IMR-90 (cell line): ENCODE results near the gene GLIPR1L2. TPM values are rescaled to one million over a fixed set of nuclear protein-coding genes. Genes with fewer than 3 reads are reported as not detected.

ENCODE experiments used
- ATAC-seq: fragments of 200-7000 bp; cut with Tn5 transposase; 2 replicates; pipeline ENCODE4 v1.9.1; 2020; ENCODE audit warnings: low read depth, mild to moderate bottlenecking, moderate library complexity
- BruUV-seq: library from RNA; stranded (reverse); fragments of 400-500 nt; replicated peaks from 2 replicates; lab custom pipeline; 2021; lab: Mats Ljungman, UMichigan
- CTCF ChIA-PET: fragments of 300-600 bp; formaldehyde crosslinking; extraction: SDS; loops from one replicate; lab custom pipeline; 2021; ENCODE audit warnings: antibody characterized with exemption; lab: Yijun Ruan, JAX
- POLR2A ChIA-PET: fragments of 300-600 bp; sonication (Branson Sonifier 250); formaldehyde crosslinking; loops from one replicate; lab custom pipeline; 2022; ENCODE audit warnings: antibody characterized with exemption; ENCODE audit not compliant: unreplicated experiment; lab: Charles Lee
- DNase-seq: peaks from one replicate; pipeline ENCODE4 v3.0.0; 2013
- H2AFZ ChIP-seq: replicated peaks from 2 replicates; pipeline ENCODE3; 2013; ENCODE audit warnings: low read length, mild to moderate bottlenecking; ENCODE audit not compliant: poor library complexity
- H2AK5ac ChIP-seq: 2 replicates; pipeline ENCODE4 v1.6.1; 2013; ENCODE audit warnings: low read depth, low read length, inconsistent platforms
- H2AK9ac ChIP-seq: replicated peaks from 2 replicates; pipeline ENCODE3; 2013; ENCODE audit warnings: mild to moderate bottlenecking, low read depth, low read length, moderate library complexity; ENCODE audit not compliant: poor library complexity
- H2BK120ac ChIP-seq: 2 replicates; pipeline ENCODE4 v1.6.1; 2013; ENCODE audit warnings: low read depth, low read length, inconsistent platforms
- H2BK15ac ChIP-seq: 3 replicates; pipeline ENCODE4 v1.6.1; 2013; ENCODE audit warnings: low read depth, low read length, inconsistent platforms
- H2BK20ac ChIP-seq: 2 replicates; pipeline ENCODE4 v1.6.1; 2013; ENCODE audit warnings: low read depth, mild to moderate bottlenecking, inconsistent platforms, low read length, moderate library complexity
- H2BK5ac ChIP-seq: 2 replicates; pipeline ENCODE4 v1.6.1; 2013; ENCODE audit warnings: mild to moderate bottlenecking, low read depth, low read length, inconsistent platforms; ENCODE audit not compliant: poor library complexity, severe bottlenecking
- H3K14ac ChIP-seq: replicated peaks from 2 replicates; pipeline ENCODE4 v1.6.1; 2013; ENCODE audit warnings: low read depth, low read length, inconsistent platforms
- H3K18ac ChIP-seq: 2 replicates; pipeline ENCODE4 v1.6.1; 2013; ENCODE audit warnings: low read depth, low read length, control low read depth
- H3K23ac ChIP-seq: 2 replicates; pipeline ENCODE4 v1.6.1; 2013; ENCODE audit warnings: low read depth, low read length, inconsistent platforms
- H3K27ac ChIP-seq: 2 replicates; pipeline ENCODE4 v1.5.1; 2013; ENCODE audit warnings: mild to moderate bottlenecking, control low read depth, low read length; ENCODE audit not compliant: insufficient read depth
- H3K27me3 ChIP-seq: 2 replicates; pipeline ENCODE4 v1.6.1; 2013; ENCODE audit warnings: low read length; ENCODE audit not compliant: control insufficient read depth, insufficient read depth
- H3K36me3 ChIP-seq: 2 replicates; pipeline ENCODE4 v1.6.1; 2013; ENCODE audit warnings: low read length, mixed read lengths; ENCODE audit not compliant: control insufficient read depth, insufficient read depth
- H3K4ac ChIP-seq: 2 replicates; pipeline ENCODE4 v1.6.1; 2013; ENCODE audit warnings: low read depth, low read length, inconsistent platforms
- H3K4me1 ChIP-seq: 2 replicates; pipeline ENCODE4 v1.6.1; 2013; ENCODE audit warnings: low read length, mixed read lengths; ENCODE audit not compliant: control insufficient read depth, insufficient read depth
- H3K4me2 ChIP-seq: 2 replicates; pipeline ENCODE4 v1.6.1; 2013; ENCODE audit warnings: low read depth, mild to moderate bottlenecking, control low read depth, low read length, moderate library complexity
- H3K4me3 ChIP-seq: 2 replicates; pipeline ENCODE4 v1.5.1; 2013; ENCODE audit warnings: low read depth, mild to moderate bottlenecking, control low read depth, low read length, moderate library complexity; ENCODE audit not compliant: insufficient read depth
- H3K56ac ChIP-seq: 2 replicates; pipeline ENCODE4 v1.6.1; 2013; ENCODE audit warnings: low read length, inconsistent platforms; ENCODE audit not compliant: insufficient read depth; ENCODE audit errors: extremely low read depth
- H3K79me1 ChIP-seq, 2 experiments: 2 replicates each; pipeline ENCODE4 v1.6.1; 2013; ENCODE audit warnings: low read length in 2 of 2, inconsistent platforms in 1 of 2, low read depth in 1 of 2
- H3K9ac ChIP-seq: 2 replicates; pipeline ENCODE4 v1.6.1; 2013; ENCODE audit warnings: low read depth, low read length, control low read depth
- H3K9me1 ChIP-seq: 2 replicates; pipeline ENCODE4 v1.6.1; 2013; ENCODE audit warnings: low read length, inconsistent platforms; ENCODE audit not compliant: insufficient read depth
- H3K9me3 ChIP-seq: 2 replicates; pipeline ENCODE4 v1.6.1; 2013; ENCODE audit warnings: low read length; ENCODE audit not compliant: control insufficient read depth, insufficient read depth
- H4K20me1 ChIP-seq: 2 replicates; pipeline ENCODE4 v1.6.1; 2013; ENCODE audit warnings: low read length, inconsistent platforms; ENCODE audit not compliant: insufficient read depth
- H4K5ac ChIP-seq: 2 replicates; pipeline ENCODE4 v1.6.1; 2013; ENCODE audit warnings: mild to moderate bottlenecking, low read depth, low read length, control low read depth
- H4K8ac ChIP-seq, 2 experiments: 2 replicates each; pipeline ENCODE4 v1.6.1; 2013; ENCODE audit warnings: low read depth in 2 of 2, low read length in 2 of 2, control low read depth in 1 of 2, inconsistent platforms in 1 of 2
- H4K91ac ChIP-seq: 2 replicates; pipeline ENCODE4 v1.6.1; 2013; ENCODE audit warnings: low read depth, low read length, inconsistent platforms; ENCODE audit not compliant: insufficient read depth
- BHLHE40 ChIP-seq: fragments of 150-350 bp; IDR thresholded peaks from 2 replicates; pipeline ENCODE4 v1.6.1; 2016; ENCODE audit warnings: mild to moderate bottlenecking, low read depth, low read length
- CEBPB ChIP-seq: IDR thresholded peaks from 2 replicates; pipeline ENCODE4 v1.6.1; 2012; ENCODE audit warnings: low read depth, low read length, improper control_type of control experiment
- ELK1 ChIP-seq: fragments of 150-350 bp; IDR thresholded peaks from 2 replicates; pipeline ENCODE4 v1.6.1; 2016; ENCODE audit warnings: low read depth, mild to moderate bottlenecking, low read length, moderate library complexity, borderline replicate concordance
- FOS ChIP-seq: fragments of 150-350 bp; IDR thresholded peaks from 2 replicates; pipeline ENCODE4 v1.6.1; 2016; ENCODE audit warnings: low read depth, low read length
- MAFK ChIP-seq: IDR thresholded peaks from 2 replicates; pipeline ENCODE4 v1.6.1; 2012; ENCODE audit warnings: low read depth, low read length, improper control_type of control experiment
- MAZ ChIP-seq: IDR thresholded peaks from 2 replicates; pipeline ENCODE4 v1.6.1; 2012; ENCODE audit warnings: low read depth, mild to moderate bottlenecking, low read length, improper control_type of control experiment, moderate library complexity, borderline replicate concordance
- MXI1 ChIP-seq: IDR thresholded peaks from 2 replicates; pipeline ENCODE4 v1.6.1; 2012; ENCODE audit warnings: low read depth, mild to moderate bottlenecking, low read length, moderate library complexity, borderline replicate concordance
- NFE2L2 ChIP-seq: fragments of 150-350 bp; IDR thresholded peaks from 2 replicates; pipeline ENCODE4 v1.6.1; 2016; ENCODE audit warnings: low read depth, mild to moderate bottlenecking, low read length
- RCOR1 ChIP-seq: IDR thresholded peaks from 2 replicates; pipeline ENCODE4 v1.6.1; 2012; ENCODE audit warnings: mild to moderate bottlenecking, low read length, improper control_type of control experiment; ENCODE audit not compliant: insufficient replicate concordance
- WGBS, 2 experiments: methylation state at CpG; one replicate each; pipeline versions ENCODE4 v1.1.5 to v1.1.7; 2013; ENCODE audit warnings: missing lambda C conversion rate in 2 of 2; ENCODE audit not compliant: insufficient read length in 1 of 2; ENCODE audit errors: extremely low coverage in 2 of 2; 5-methylcytosine and 5-hydroxymethylcytosine counted together
- dilution Hi-C: fragments of 300-500 bp; cut with HindIII; formaldehyde crosslinking; loops from one replicate; pipeline ENCODE4 v1.14.3; 2018; ENCODE audit warnings: low sequenced_read_pairs; ENCODE audit not compliant: unreplicated experiment
- in situ Hi-C: fragments of 300-500 bp; cut with MboI; formaldehyde crosslinking; loops from 3 replicates; pipeline ENCODE4 v1.14.3; 2019; ENCODE audit warnings: low sequenced_read_pairs, inconsistent platforms, mixed read lengths
- intact Hi-C: fragments of 100-400 bp; cut with micrococcal nuclease; formaldehyde crosslinking; loops from 2 replicates; pipeline ENCODE4 v1.10.0; 2022
- polyA plus RNA-seq, 3 experiments: library from polyadenylated mRNA; depleted of rRNA; stranded (reverse); fragments of >200 nt; gene quantifications; 2 replicates each; pipeline ENCODE4 v1.2.3, GENCODE V29; 2012; ENCODE audit warnings: low replicate concordance in 1 of 3
- total RNA-seq: library from RNA; depleted of rRNA; stranded (reverse); fragments of >200 nt; gene quantifications from 2 replicates; pipeline ENCODE4 v1.2.3, GENCODE V29; 2012
- TF ChIP-seq, protein P1 (sequence below): fragments of 150-350 bp; IDR thresholded peaks from 2 replicates; pipeline ENCODE4 v1.6.1; 2017; ENCODE audit warnings: mild to moderate bottlenecking, antibody characterized with exemption, low read length, low read depth
- TF ChIP-seq, protein P2 (sequence below): conservative IDR thresholded peaks from 2 replicates; pipeline ENCODE4 v1.5.1; 2012; ENCODE audit warnings: mild to moderate bottlenecking, low read depth, low read length, improper control_type of control experiment

The GLIPR1L2 gene
- total and polyA plus RNA-seq, 2 of the 4 experiments (the other 2 are of a cell fraction), result 0.07 TPM; not detected in 1

DNA sequence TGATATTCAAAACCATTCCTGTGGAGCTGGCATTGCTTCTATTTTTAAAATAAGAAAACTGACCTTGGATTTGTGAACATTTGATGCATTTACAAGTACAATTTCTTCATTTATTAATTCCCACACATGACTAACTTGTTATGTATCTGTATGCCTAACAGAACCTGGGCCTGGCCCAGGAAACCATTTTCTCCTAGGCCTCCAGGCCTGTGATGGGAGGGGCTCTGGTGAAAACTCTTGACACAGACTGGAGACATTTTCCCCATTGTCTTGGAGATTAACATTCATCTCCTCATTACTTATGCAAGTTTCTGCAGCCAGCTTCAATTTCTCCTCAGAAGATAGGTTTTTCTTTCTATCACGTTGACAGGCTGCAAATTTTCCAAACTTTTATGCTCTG is 42.0 kb downstream of the GLIPR1L2 start:
- no peak overlapping the region for H3K4ac ChIP-seq
- BruUV-seq, result no TSS peak
- no peaks in the 10 kb centered on the region for H3K9me1 ChIP-seq
- dilution Hi-C loops, result no loop called here
- no CpG with 5 or more reads among the region's 1 CpG for WGBS, 2 experiments
- no peak overlapping the region for H2BK20ac ChIP-seq
- H3K18ac ChIP-seq, result no peak overlapping the region
- no peak overlapping the region for H2BK5ac ChIP-seq
- no peak overlapping the region for H2AK9ac ChIP-seq
- no peak overlapping the region for H2BK15ac ChIP-seq
- no peak overlapping the region for H3K4me2 ChIP-seq
- ChIA-PET POLR2A (no interaction called here), CTCF (no interaction called here)
- H3K56ac ChIP-seq, result no peak overlapping the region
- no peak overlapping the region for H4K91ac ChIP-seq
- H3K27ac ChIP-seq, result no peak overlapping the region
- no peak overlapping the region for H4K8ac ChIP-seq
- H2AK5ac ChIP-seq, result no peak overlapping the region
- no peaks in the 10 kb centered on the region for H3K36me3 ChIP-seq
- H4K5ac ChIP-seq, result no peak overlapping the region
- in situ Hi-C loops, result no loop called here
- no peak overlapping the region for H2BK120ac ChIP-seq
- DNase-seq (no peak), ATAC-seq (no peak)
- H3K9me3 ChIP-seq, result peaks cover 10% of the 10 kb centered on the region
- no peak overlapping the region for H2AFZ ChIP-seq
- TF ChIP-seq MAZ (no peak), ELK1 (no peak), BHLHE40 (no peak), MAFK (no peak), MXI1 (no peak), NFE2L2 (no peak), RCOR1 (no peak), FOS (no peak), CEBPB (no peak)
- TF ChIP-seq, protein P1, sequence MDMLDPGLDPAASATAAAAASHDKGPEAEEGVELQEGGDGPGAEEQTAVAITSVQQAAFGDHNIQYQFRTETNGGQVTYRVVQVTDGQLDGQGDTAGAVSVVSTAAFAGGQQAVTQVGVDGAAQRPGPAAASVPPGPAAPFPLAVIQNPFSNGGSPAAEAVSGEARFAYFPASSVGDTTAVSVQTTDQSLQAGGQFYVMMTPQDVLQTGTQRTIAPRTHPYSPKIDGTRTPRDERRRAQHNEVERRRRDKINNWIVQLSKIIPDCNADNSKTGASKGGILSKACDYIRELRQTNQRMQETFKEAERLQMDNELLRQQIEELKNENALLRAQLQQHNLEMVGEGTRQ, result no peak
- TF ChIP-seq, protein P2, sequence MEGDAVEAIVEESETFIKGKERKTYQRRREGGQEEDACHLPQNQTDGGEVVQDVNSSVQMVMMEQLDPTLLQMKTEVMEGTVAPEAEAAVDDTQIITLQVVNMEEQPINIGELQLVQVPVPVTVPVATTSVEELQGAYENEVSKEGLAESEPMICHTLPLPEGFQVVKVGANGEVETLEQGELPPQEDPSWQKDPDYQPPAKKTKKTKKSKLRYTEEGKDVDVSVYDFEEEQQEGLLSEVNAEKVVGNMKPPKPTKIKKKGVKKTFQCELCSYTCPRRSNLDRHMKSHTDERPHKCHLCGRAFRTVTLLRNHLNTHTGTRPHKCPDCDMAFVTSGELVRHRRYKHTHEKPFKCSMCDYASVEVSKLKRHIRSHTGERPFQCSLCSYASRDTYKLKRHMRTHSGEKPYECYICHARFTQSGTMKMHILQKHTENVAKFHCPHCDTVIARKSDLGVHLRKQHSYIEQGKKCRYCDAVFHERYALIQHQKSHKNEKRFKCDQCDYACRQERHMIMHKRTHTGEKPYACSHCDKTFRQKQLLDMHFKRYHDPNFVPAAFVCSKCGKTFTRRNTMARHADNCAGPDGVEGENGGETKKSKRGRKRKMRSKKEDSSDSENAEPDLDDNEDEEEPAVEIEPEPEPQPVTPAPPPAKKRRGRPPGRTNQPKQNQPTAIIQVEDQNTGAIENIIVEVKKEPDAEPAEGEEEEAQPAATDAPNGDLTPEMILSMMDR, result no peak
- H3K9ac ChIP-seq, result no peak overlapping the region
- H3K4me1 ChIP-seq, result no peaks in the 10 kb centered on the region
- no peak overlapping the region for H3K14ac ChIP-seq
- intact Hi-C loops, result no loop called here
- H3K4me3 ChIP-seq, result no peak overlapping the region
- H3K79me1 ChIP-seq, result no peaks in the 10 kb centered on the region
- no peak overlapping the region for H3K23ac ChIP-seq
- H4K20me1 ChIP-seq, result no peaks in the 10 kb centered on the region
- no peaks in the 10 kb centered on the region for H3K27me3 ChIP-seq
